PC-9 (cell line): ENCODE measurements around the gene SLC45A2.

ENCODE experiments used
- CTCF ChIP-seq: fragments of 200-600 bp; sonication (generic); conservative IDR thresholded peaks from 2 replicates; pipeline ENCODE4 v1.6.1; 2017; ENCODE audit warnings: mixed run types, antibody characterized with exemption, mild to moderate bottlenecking, moderate library complexity
- EZH2 ChIP-seq: fragments of 200-600 bp; sonication (generic); IDR thresholded peaks from 2 replicates; pipeline ENCODE4 v1.8.0; 2017; ENCODE audit warnings: antibody characterized with exemption, low read depth

GRCh38 chr5:34014626-34015025 lies 30.1 kb upstream of the SLC45A2 start:
- no peak for TF ChIP-seq CTCF
- TF ChIP-seq EZH2, result no peak
